WTC11 (cell line): ENCODE measurements around the gene NAALADL2. TPM values are rescaled to one million over a fixed set of nuclear protein-coding genes. Genes with fewer than 3 reads are reported as not detected.

Experiments
- ATAC-seq: fragments of 200-7000 bp; cut with Tn5 transposase; 2 replicates; pipeline ENCODE4 v1.10.0; 2021; ENCODE audit warnings: mild to moderate bottlenecking, moderate library complexity
- CTCF ChIA-PET: fragments of 300-600 bp; sonication (Branson Sonifier 250); formaldehyde crosslinking; loops from one replicate; lab custom pipeline; 2021; ENCODE audit warnings: antibody characterized with exemption; lab: Charles Lee
- POLR2A ChIA-PET: fragments of 350-600 bp; sonication (Branson Sonifier 250); formaldehyde crosslinking; loops from one replicate; lab custom pipeline; 2021; ENCODE audit warnings: antibody characterized with exemption; lab: Charles Lee
- DNase-seq: peaks from one replicate; pipeline ENCODE4 v3.0.0; 2021; ENCODE audit warnings: low spot score
- H3K27ac Mint-ChIP-seq: 2 replicates; pipeline ENCODE4 v1.8.0; 2021; ENCODE audit warnings: mixed read lengths
- H3K27me3 Mint-ChIP-seq: 2 replicates; pipeline ENCODE4 v1.8.0; 2021; ENCODE audit warnings: low read depth, mild to moderate bottlenecking, moderate library complexity, mixed read lengths
- H3K36me3 Mint-ChIP-seq: 2 replicates; pipeline ENCODE4 v1.8.0; 2021; ENCODE audit warnings: mixed read lengths
- H3K4me1 Mint-ChIP-seq: 2 replicates; pipeline ENCODE4 v1.8.0; 2022; ENCODE audit warnings: mixed read lengths
- H3K4me3 Mint-ChIP-seq: 2 replicates; pipeline ENCODE4 v1.8.0; 2021; ENCODE audit warnings: mild to moderate bottlenecking, moderate library complexity, mixed read lengths
- H3K9me3 Mint-ChIP-seq: 2 replicates; pipeline ENCODE4 v1.8.0; 2021; ENCODE audit warnings: mixed read lengths
- ARID4B ChIP-seq: sonication (generic); formaldehyde crosslinking; IDR thresholded peaks from 2 replicates; pipeline ENCODE4 v1.8.0; 2023; ENCODE audit warnings: missing genetic modification reagents, mild to moderate bottlenecking, borderline replicate concordance
- CDX4 ChIP-seq: fragments of 250-450 bp; sonication (Bioruptor Pico); IDR thresholded peaks from 2 replicates; pipeline ENCODE4 v1.9.0; 2021; ENCODE audit warnings: moderate library complexity, mild to moderate bottlenecking, inconsistent platforms, borderline replicate concordance
- CREM ChIP-seq: sonication (generic); formaldehyde crosslinking; IDR thresholded peaks from 2 replicates; pipeline ENCODE4 v1.8.1; 2022; ENCODE audit warnings: mild to moderate bottlenecking, missing genetic modification reagents, moderate library complexity
- CTCF ChIP-seq: fragments of 200-600 bp; IDR thresholded peaks from 2 replicates; pipeline ENCODE4 v1.8.0; 2022; ENCODE audit warnings: antibody characterized with exemption
- ELF4 ChIP-seq: sonication (generic); formaldehyde crosslinking; IDR thresholded peaks from 2 replicates; pipeline ENCODE4 v1.8.1; 2022; ENCODE audit warnings: low read depth, mild to moderate bottlenecking, moderate library complexity, missing genetic modification reagents
- ERG ChIP-seq: fragments of 250-450 bp; sonication (Bioruptor Pico); IDR thresholded peaks from 2 replicates; pipeline ENCODE4 v1.8.0; 2021; ENCODE audit warnings: mild to moderate bottlenecking
- GRHL2 ChIP-seq: fragments of 250-450 bp; sonication (Bioruptor Pico); IDR thresholded peaks from 2 replicates; pipeline ENCODE4 v1.8.0; 2022; ENCODE audit warnings: mild to moderate bottlenecking, moderate library complexity; ENCODE audit not compliant: insufficient replicate concordance, severe bottlenecking
- JAZF1 ChIP-seq: fragments of 250-450 bp; sonication (Bioruptor Pico); IDR thresholded peaks from 2 replicates; pipeline ENCODE4 v1.9.0; 2021; ENCODE audit warnings: moderate library complexity, mild to moderate bottlenecking, inconsistent platforms
- JUN ChIP-seq: sonication (generic); formaldehyde crosslinking; IDR thresholded peaks from 2 replicates; pipeline ENCODE4 v1.8.0; 2023; ENCODE audit warnings: mild to moderate bottlenecking, missing genetic modification reagents
- NR3C1 ChIP-seq: sonication (generic); formaldehyde crosslinking; conservative IDR thresholded peaks from 2 replicates; pipeline ENCODE4 v1.8.1; 2023; ENCODE audit warnings: low read depth, mild to moderate bottlenecking, missing genetic modification reagents
- PRDM15 ChIP-seq: sonication (generic); formaldehyde crosslinking; IDR thresholded peaks from 2 replicates; pipeline ENCODE4 v1.8.0; 2022; ENCODE audit warnings: missing genetic modification reagents
- PREB ChIP-seq: sonication (generic); formaldehyde crosslinking; IDR thresholded peaks from 2 replicates; pipeline ENCODE4 v1.8.1; 2022; ENCODE audit warnings: mild to moderate bottlenecking, missing genetic modification reagents, moderate library complexity, borderline replicate concordance
- PRRX2 ChIP-seq: fragments of 250-450 bp; sonication (Bioruptor Pico); IDR thresholded peaks from 2 replicates; pipeline ENCODE4 v1.8.0; 2021; ENCODE audit warnings: mild to moderate bottlenecking
- SMAD3 ChIP-seq: sonication (generic); formaldehyde crosslinking; IDR thresholded peaks from 2 replicates; pipeline ENCODE4 v1.8.0; 2022; ENCODE audit warnings: missing genetic modification reagents, mild to moderate bottlenecking, borderline replicate concordance
- STAT6 ChIP-seq: sonication (generic); formaldehyde crosslinking; conservative IDR thresholded peaks from 2 replicates; pipeline ENCODE4 v1.8.1; 2023; ENCODE audit warnings: mild to moderate bottlenecking, low read depth, missing genetic modification reagents, moderate library complexity
- TP53 ChIP-seq: sonication (generic); formaldehyde crosslinking; IDR thresholded peaks from 2 replicates; pipeline ENCODE4 v1.8.1; 2023; ENCODE audit warnings: mild to moderate bottlenecking, missing genetic modification reagents
- USF2 ChIP-seq: sonication (generic); formaldehyde crosslinking; IDR thresholded peaks from 2 replicates; pipeline ENCODE4 v1.8.1; 2023; ENCODE audit warnings: mild to moderate bottlenecking, missing genetic modification reagents, moderate library complexity
- ZBTB21 ChIP-seq: sonication (generic); formaldehyde crosslinking; IDR thresholded peaks from 2 replicates; pipeline ENCODE4 v1.8.1; 2023; ENCODE audit warnings: mild to moderate bottlenecking, missing genetic modification reagents, borderline replicate concordance
- total RNA-seq: library from RNA; stranded (reverse); gene quantifications from 3 replicates; pipeline ENCODE4 v1.2.3, GENCODE V29; 2021

NAALADL2 gene
- total RNA-seq, 1 experiment from 2014 or later, result 1.2 TPM

GRCh38 chr3:175748087-175748730, 889.1 kb downstream of the NAALADL2 start (continued):
- TF ChIP-seq STAT6, result no peak
- no peak for TF ChIP-seq PRRX2 (CRISPR knock-in tag)
- TF ChIP-seq SMAD3 (CRISPR knock-in tag), result no peak
- no peak for TF ChIP-seq USF2
- TF ChIP-seq ZBTB21 (CRISPR knock-in tag), result no peak
- no peak for TF ChIP-seq CREM (CRISPR knock-in tag)
- TF ChIP-seq ELF4, result no peak
- no peak for TF ChIP-seq PRDM15 (CRISPR knock-in tag)
- no peak for TF ChIP-seq CDX4 (CRISPR knock-in tag)
- TF ChIP-seq ARID4B, result no peak
- no peak for TF ChIP-seq JAZF1 (CRISPR knock-in tag)
- no peak for TF ChIP-seq GRHL2
- TF ChIP-seq, all 79 proteins: peak for 0

GRCh38 chr3:175749981-175750380, 890.8 kb downstream of the NAALADL2 start:
- DNase-seq (no peak), ATAC-seq (no peak)
- Mint-ChIP-seq H3K9me3 (peaks cover 2% of the 10 kb centered on the region; the same call in 1 of the 2 replicates), H3K36me3 (no peaks in the 10 kb centered on the region), H3K27ac (no peak overlapping the region), H3K27me3 (no peaks in the 10 kb centered on the region), H3K4me3 (no peak overlapping the region), H3K4me1 (peaks cover 24% of the 10 kb centered on the region)
- ChIA-PET CTCF (no interaction called here), POLR2A (no interaction called here)
- TF ChIP-seq CTCF (no peak), JUN (CRISPR knock-in tag) (no peak), ERG (no peak), PREB (no peak), TP53 (CRISPR knock-in tag) (no peak), NR3C1 (no peak)
